ENCODE measurements around the gene CDK16. TPM values are rescaled to one million over a fixed set of nuclear protein-coding genes. Genes with fewer than 3 reads are reported as not detected.

Gene CDK16
- total RNA-seq, 3 donors from 2014 or later: 81.9 to 111 (median 109) TPM

GRCh38 chrX:47186096-47186740 lies 32.3 kb upstream of the CDK16 start:
- H3K9me3 ChIP-seq: no peaks in the 10 kb centered on the region
- H3K4me1 ChIP-seq (ENCODE audit: low read depth): no peaks in the 10 kb centered on the region
- no peaks in the 10 kb centered on the region for H3K36me3 ChIP-seq (ENCODE audit: low read depth)
- ATAC-seq (no peak), DNase-seq (no peak)
- H3K4me3 ChIP-seq: no peak overlapping the region
- no peak for TF ChIP-seq CTCF (IDR thresholded peaks at IDR 0.05)
- intact Hi-C loops (cut with DNase I, micrococcal nuclease): no loop called here

GRCh38 chrX:47187106-47187677 lies 31.3 kb upstream of the CDK16 start:
- Histone ChIP-seq H3K4me3 (no peak overlapping the region), H3K36me3 (ENCODE audit: low read depth) (no peaks in the 10 kb centered on the region), H3K9me3 (no peaks in the 10 kb centered on the region), H3K4me1 (ENCODE audit: low read depth) (no peaks in the 10 kb centered on the region)
- DNase-seq (no peak), ATAC-seq (no peak)
- TF ChIP-seq CTCF (IDR thresholded peaks at IDR 0.05): no peak
- intact Hi-C loops (cut with DNase I, micrococcal nuclease): no loop called here

DNA sequence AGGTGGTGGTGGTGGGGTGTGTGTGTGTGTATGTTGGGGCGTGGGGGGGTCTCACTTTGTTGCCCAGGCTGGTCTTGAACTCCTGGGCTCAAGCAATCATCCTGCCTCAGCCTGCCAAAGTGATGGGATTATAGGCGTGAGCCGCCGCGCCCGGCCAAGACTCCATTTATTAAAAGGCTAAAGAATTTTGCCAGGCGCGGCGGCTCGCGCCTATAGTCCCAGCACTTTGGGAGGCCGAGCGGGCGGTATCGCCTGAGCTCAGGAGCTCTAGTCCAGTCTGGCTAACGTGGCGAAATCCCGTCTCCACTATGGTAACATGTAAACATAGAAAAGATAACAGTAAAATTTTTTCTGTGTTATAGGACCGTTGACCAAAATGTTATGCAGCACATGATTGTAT lies 28.6 kb upstream of the CDK16 start:
- intact Hi-C loops (cut with DNase I, micrococcal nuclease): loop anchor here in 1 of 2 donors (10.0 kb wide), 2 partner anchors 195 to 335 kb away; no protein-coding TSS in a partner anchor
- H3K4me3 ChIP-seq: no peak overlapping the region
- TF ChIP-seq CTCF (IDR thresholded peaks at IDR 0.05): no peak
- H3K9me3 ChIP-seq: no peaks in the 10 kb centered on the region
- ATAC-seq (no peak), DNase-seq (no peak)
- H3K36me3 ChIP-seq (ENCODE audit: low read depth): no peaks in the 10 kb centered on the region
- H3K4me1 ChIP-seq (ENCODE audit: low read depth): peaks cover 7% of the 10 kb centered on the region

DNA sequence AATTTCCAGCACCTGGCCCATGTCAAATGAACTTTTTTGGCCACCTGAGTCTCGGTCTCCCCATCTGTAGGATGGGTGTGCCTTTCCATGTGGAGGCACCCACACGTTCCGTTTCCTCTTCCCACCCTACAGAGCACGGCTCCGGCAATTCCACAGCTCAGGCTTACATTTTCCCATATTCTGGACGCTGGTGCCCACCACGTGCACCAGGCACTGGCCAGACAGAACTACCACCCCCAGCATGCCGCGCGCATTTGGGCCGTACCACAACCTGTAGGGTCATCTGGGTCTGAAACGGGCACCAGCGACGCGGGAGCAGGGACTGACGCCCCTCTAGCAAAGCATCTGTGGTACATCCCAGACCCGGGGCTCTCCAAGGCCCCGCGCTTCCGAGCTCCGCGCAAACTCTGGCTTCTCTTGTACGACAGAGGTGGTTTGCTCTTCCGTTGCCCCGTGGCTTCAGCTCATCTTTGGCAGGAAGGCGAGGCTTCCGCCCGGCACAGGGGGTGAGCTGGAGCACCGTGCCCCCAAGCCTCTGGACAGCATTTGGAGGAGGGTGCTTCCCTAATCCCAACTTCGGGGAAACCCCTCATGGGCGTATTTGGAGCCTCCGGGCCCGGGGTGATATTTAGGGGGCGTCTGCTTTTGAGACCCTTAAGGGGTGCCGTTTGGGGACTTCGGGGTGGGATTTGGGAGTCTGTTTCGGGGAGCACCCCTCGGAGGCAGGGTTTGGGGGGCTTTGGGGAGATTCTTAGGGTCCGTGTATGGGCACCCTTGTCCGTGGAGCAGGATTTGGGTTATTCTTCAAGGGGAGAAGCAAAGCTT lies 27.8 kb upstream of the CDK16 start:
- Histone ChIP-seq H3K4me3 (no peak overlapping the region), H3K4me1 (ENCODE audit: low read depth) (peaks cover 10% of the 10 kb centered on the region), H3K9me3 (no peaks in the 10 kb centered on the region), H3K36me3 (ENCODE audit: low read depth) (no peaks in the 10 kb centered on the region)
- intact Hi-C loops (cut with DNase I, micrococcal nuclease): loop anchor here in 1 of 2 donors (10.0 kb wide), 2 partner anchors 194 to 334 kb away; no protein-coding TSS in a partner anchor
- ATAC-seq: peak; percentile 75
- TF ChIP-seq CTCF (IDR thresholded peaks at IDR 0.05): no peak
- DNase-seq: peak; percentile 82 to 90 (median 86)

DNA sequence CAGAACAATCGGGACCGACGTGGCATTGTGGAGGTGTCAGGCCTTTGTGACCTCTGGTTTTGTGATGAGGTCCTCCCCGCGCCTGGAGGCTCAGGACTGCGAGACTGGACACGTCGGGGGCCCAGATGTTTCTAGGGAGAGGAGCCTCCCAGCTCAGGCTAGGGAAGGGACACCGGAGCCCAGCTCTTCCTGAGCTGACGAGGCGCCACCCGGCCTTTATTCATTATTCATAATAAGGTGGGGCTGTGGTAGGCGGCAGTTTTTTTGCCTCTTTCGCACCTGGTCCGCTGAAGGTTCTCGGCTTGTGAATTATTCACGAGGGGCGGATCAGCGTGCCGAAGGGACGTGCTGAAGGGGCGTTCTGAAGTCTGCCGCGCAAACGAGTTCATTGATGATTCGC lies 27.1 kb upstream of the CDK16 start:
- DNase-seq (peak; percentile 39 to 65 (median 51)), ATAC-seq (peak; percentile 6)
- no peak for TF ChIP-seq CTCF (IDR thresholded peaks at IDR 0.05)
- Histone ChIP-seq H3K4me3 (no peak overlapping the region), H3K36me3 (ENCODE audit: low read depth) (no peaks in the 10 kb centered on the region), H3K4me1 (ENCODE audit: low read depth) (peaks cover 17% of the 10 kb centered on the region), H3K9me3 (no peaks in the 10 kb centered on the region)
- intact Hi-C loops (cut with DNase I, micrococcal nuclease): loop anchor here in 1 of 2 donors (10.0 kb wide), 2 partner anchors 193 to 333 kb away; no protein-coding TSS in a partner anchor
